Activated naive CD4-positive, alpha-beta T cell treated with Interleukin-2 at 50 U/mL for 16 hours (primary cell): ENCODE data around the gene PLA2G3.

ENCODE experiments used
- DNase-seq: peaks from one replicate; pipeline ENCODE4 v3.0.0-alpha.2; 2020

Gene PLA2G3

GRCh38 chr22:31144223-31144622, 3.9 kb upstream of the PLA2G3 start:
- DNase-seq, result no peak

- DNase-seq, result no peak
Measured at GRCh38 chr22:31143537-31143936, 3.2 kb upstream of the PLA2G3 start.

- no peak for DNase-seq
Measured at GRCh38 chr22:31143038-31143437, 2.7 kb upstream of the PLA2G3 start.

- no peak for DNase-seq
Measured at GRCh38 chr22:31142285-31142684, 2.0 kb upstream of the PLA2G3 start.

- no peak for DNase-seq
Measured at GRCh38 chr22:31141551-31141950, 1.2 kb upstream of the PLA2G3 start.

- DNase-seq, result no peak
Measured at GRCh38 chr22:31140746-31141145, 438 bp upstream of the PLA2G3 start.

GRCh38 chr22:31139066-31139465, 1.2 kb downstream of the PLA2G3 start:
- DNase-seq, result no peak

GRCh38 chr22:31138126-31138525, 2.2 kb downstream of the PLA2G3 start:
- no peak for DNase-seq

- DNase-seq, result no peak
Measured at GRCh38 chr22:31137721-31138120, 2.6 kb downstream of the PLA2G3 start.

- no peak for DNase-seq
Measured at GRCh38 chr22:31136711-31137110, 3.6 kb downstream of the PLA2G3 start.

- DNase-seq, result no peak
Measured at GRCh38 chr22:31136155-31136554, 4.2 kb downstream of the PLA2G3 start.

- DNase-seq, result no peak
Measured at GRCh38 chr22:31135706-31136105, 4.6 kb downstream of the PLA2G3 start.

- DNase-seq, result no peak
Measured at GRCh38 chr22:31134688-31135087, 5.6 kb downstream of the PLA2G3 start.

- no peak for DNase-seq
Measured at GRCh38 chr22:31133911-31134310, 6.4 kb downstream of the PLA2G3 start.

GRCh38 chr22:31130873-31131272, 9.4 kb downstream of the PLA2G3 start:
- no peak for DNase-seq

- no peak for DNase-seq
Measured at GRCh38 chr22:31128156-31128555, 12.2 kb downstream of the PLA2G3 start.

- DNase-seq, result no peak
Measured at GRCh38 chr22:31127181-31127772, 13.0 kb downstream of the PLA2G3 start.

- DNase-seq, result no peak
Measured at GRCh38 chr22:31126869-31127175, 13.5 kb downstream of the PLA2G3 start.

GRCh38 chr22:31126128-31126868, 14.0 kb downstream of the PLA2G3 start:
- DNase-seq, result no peak

GRCh38 chr22:31125521-31126117, 14.7 kb downstream of the PLA2G3 start:
- DNase-seq, result no peak

GRCh38 chr22:31124811-31125465, 15.4 kb downstream of the PLA2G3 start:
- no peak for DNase-seq

GRCh38 chr22:31124290-31124689, 16.0 kb downstream of the PLA2G3 start:
- DNase-seq, result no peak

- no peak for DNase-seq
Measured at GRCh38 chr22:31123292-31123602, 17.1 kb downstream of the PLA2G3 start.
